Uterus (tissue), 4 donors: ENCODE measurements around the gene PARD6A. TPM values are rescaled to one million over a fixed set of nuclear protein-coding genes. Genes with fewer than 3 reads are reported as not detected.

Experiments used
- DNase-seq, 2 donors: peaks; one replicate each; pipeline ENCODE4 v3.0.0-alpha.2; 2019 to 2020
- H3K27ac ChIP-seq, 2 donors: fragments of 200-600 bp; sonication (generic); 1 replicate in 1 of 2; 2 replicates in 1 of 2; pipeline ENCODE4 v1.5.1; 2016 to 2018
- H3K27me3 ChIP-seq, 2 donors: fragments of 200-600 bp; sonication (generic); one replicate each; pipeline ENCODE4 v1.5.1; 2018 to 2019; ENCODE audit warnings: control low read depth in 1 of 2
- H3K36me3 ChIP-seq, 2 donors: fragments of 200-600 bp; sonication (generic); one replicate each; pipeline ENCODE4 v1.5.1; 2019; ENCODE audit warnings: control low read depth in 1 of 2
- H3K4me1 ChIP-seq, 2 donors: fragments of 200-600 bp; sonication (generic); one replicate each; pipeline ENCODE4 v1.5.1; 2018 to 2019; ENCODE audit warnings: control low read depth in 1 of 2
- H3K4me3 ChIP-seq, 2 donors: fragments of 200-600 bp; sonication (generic); 1 replicate in 1 of 2; 2 replicates in 1 of 2; pipeline ENCODE4 v1.5.1; 2018 to 2019; ENCODE audit warnings: mild to moderate bottlenecking in 1 of 2
- H3K9me3 ChIP-seq, 2 donors: fragments of 200-600 bp; sonication (generic); one replicate each; pipeline ENCODE4 v1.5.1; 2019; ENCODE audit warnings: control low read depth in 1 of 2
- CTCF ChIP-seq, 4 experiments: fragments of 200-600 bp in 2 of 4; fragments of 450-650 bp in 2 of 4; sonication (generic) in 2 of 4; IDR thresholded peaks; one replicate each; pipeline ENCODE4 v1.5.1; 2016 to 2019; ENCODE audit warnings: antibody characterized with exemption in 4 of 4, mild to moderate bottlenecking in 2 of 4, moderate library complexity in 1 of 4
- POLR2A ChIP-seq, 2 donors: fragments of 450-650 bp; IDR thresholded peaks; one replicate each; pipeline ENCODE4 v1.6.1; 2016; ENCODE audit warnings: antibody characterized with exemption in 2 of 2, mild to moderate bottlenecking in 1 of 2, moderate library complexity in 1 of 2
- intact Hi-C: fragments of 100-400 bp; cut with DNase I; formaldehyde crosslinking; loops from one replicate; pipeline ENCODE4 v1.15.1; 2023; ENCODE audit warnings: low total_unique reads
- total RNA-seq, 4 donors: library from RNA; depleted of rRNA in 3 of 4; stranded (reverse); fragments of >200 nt in 3 of 4; gene quantifications; one replicate each; pipeline versions ENCODE4 v1.1.0 to v1.2.4, GENCODE V29; 2014 to 2023
- donor health status: DM: yes; HTN: yes; CAD: no.

PARD6A gene
- total RNA-seq, 4 donors from 2014 or later, result 1.6 to 32.9 (median 7.9) TPM; not detected in 1

- Histone ChIP-seq H3K36me3 (no peaks in the 10 kb centered on the region), H3K27me3 (peaks cover 20 to 31% of the 10 kb centered on the region in 2 donors), H3K4me1 (peaks cover 0 to 5% of the 10 kb centered on the region in 2 donors), H3K27ac (no peak overlapping the region), H3K9me3 (no peaks in the 10 kb centered on the region), H3K4me3 (no peak overlapping the region)
- intact Hi-C loops, result no loop called here
- DNase-seq, result no peak
- TF ChIP-seq CTCF (IDR thresholded peaks at IDR 0.05) (no peak), POLR2A (IDR thresholded peaks at IDR 0.05) (no peak)
These were observed 13.6 kb upstream of the PARD6A start for GRCh38 chr16:67647111-67647651.

GRCh38 chr16:67647681-67648080, 13.1 kb upstream of the PARD6A start:
- H3K36me3 ChIP-seq, result no peaks in the 10 kb centered on the region
- no peak overlapping the region for H3K4me3 ChIP-seq
- H3K4me1 ChIP-seq, result peaks cover 0 to 8% of the 10 kb centered on the region in 2 donors
- H3K27me3 ChIP-seq, result peaks cover 24 to 31% of the 10 kb centered on the region in 2 donors
- intact Hi-C loops, result no loop called here
- no peak for DNase-seq
- H3K9me3 ChIP-seq, result no peaks in the 10 kb centered on the region
- no peak overlapping the region for H3K27ac ChIP-seq
- TF ChIP-seq POLR2A (IDR thresholded peaks at IDR 0.05), result no peak
- no peak for TF ChIP-seq CTCF (IDR thresholded peaks at IDR 0.05)

- peaks cover 26 to 31% of the 10 kb centered on the region in 2 donors for H3K27me3 ChIP-seq
- no peaks in the 10 kb centered on the region for H3K36me3 ChIP-seq
- DNase-seq, result no peak
- H3K4me1 ChIP-seq, result peaks cover 0 to 14% of the 10 kb centered on the region in 2 donors
- intact Hi-C loops, result no loop called here
- H3K9me3 ChIP-seq, result no peaks in the 10 kb centered on the region
- no peak for TF ChIP-seq POLR2A (IDR thresholded peaks at IDR 0.05)
- TF ChIP-seq CTCF (IDR thresholded peaks at IDR 0.05), result no peak
- H3K4me3 ChIP-seq, result no peak overlapping the region
- no peak overlapping the region for H3K27ac ChIP-seq
These were observed 12.5 kb upstream of the PARD6A start for GRCh38 chr16:67648088-67648763.

- no peak for TF ChIP-seq CTCF (IDR thresholded peaks at IDR 0.05)
- DNase-seq, result no peak
- H3K36me3 ChIP-seq, result no peaks in the 10 kb centered on the region
- peaks cover 32 to 35% of the 10 kb centered on the region in 2 donors for H3K27me3 ChIP-seq
- intact Hi-C loops, result no loop called here
- H3K4me1 ChIP-seq, result peaks cover 0 to 18% of the 10 kb centered on the region in 2 donors
- no peaks in the 10 kb centered on the region for H3K9me3 ChIP-seq
- no peak overlapping the region for H3K27ac ChIP-seq
- H3K4me3 ChIP-seq, result no peak overlapping the region
These were observed 11.9 kb upstream of the PARD6A start for GRCh38 chr16:67648764-67649407.

GRCh38 chr16:67649494-67649931, 11.2 kb upstream of the PARD6A start:
- Histone ChIP-seq H3K27ac (no peak overlapping the region), H3K4me3 (no peak overlapping the region), H3K36me3 (no peaks in the 10 kb centered on the region), H3K27me3 (peaks cover 33 to 41% of the 10 kb centered on the region in 2 donors), H3K9me3 (no peaks in the 10 kb centered on the region), H3K4me1 (peaks cover 0 to 18% of the 10 kb centered on the region in 2 donors)
- no peak for TF ChIP-seq POLR2A (IDR thresholded peaks at IDR 0.05)
- TF ChIP-seq CTCF (IDR thresholded peaks at IDR 0.05), result no peak
- intact Hi-C loops, result no loop called here
- DNase-seq, result no peak
